Activated CD4-positive, alpha-beta T cell treated with anti-CD3 and anti-CD28 coated beads for 4 hours (primary cell): ENCODE measurements around the gene PTPRN2.
"Not testable (repeated sequence)": the region's sequence is repeated elsewhere in the genome, so short reads cannot be mapped to it uniquely, and the experiment has no call there.

Source experiments
- DNase-seq, 2 donors: peaks; one replicate each; pipeline ENCODE4 v3.0.0-alpha.2; 2020

The PTPRN2 gene

GRCh38 chr7:158396301-158396905, 191.2 kb downstream of the PTPRN2 start:
- no peak for DNase-seq

- no peak for DNase-seq
Measured at GRCh38 chr7:158395780-158396278, 191.8 kb downstream of the PTPRN2 start.

GRCh38 chr7:158395349-158395748, 192.3 kb downstream of the PTPRN2 start:
- DNase-seq = no peak

- peak in 1 of 2 donors; percentile 33 for DNase-seq
Measured at GRCh38 chr7:158394936-158395335, 192.7 kb downstream of the PTPRN2 start.

GRCh38 chr7:158393926-158394625, 193.5 kb downstream of the PTPRN2 start:
- DNase-seq = no peak

GRCh38 chr7:158392251-158392650, 195.4 kb downstream of the PTPRN2 start:
- DNase-seq = no peak

GRCh38 chr7:158391541-158391940, 196.1 kb downstream of the PTPRN2 start:
- DNase-seq = no peak

GRCh38 chr7:158391141-158391540, 196.5 kb downstream of the PTPRN2 start:
- DNase-seq = no peak

GRCh38 chr7:158390460-158390859, 197.2 kb downstream of the PTPRN2 start:
- DNase-seq = no peak

- DNase-seq = no peak
Measured at GRCh38 chr7:158389514-158390425, 197.9 kb downstream of the PTPRN2 start.

GRCh38 chr7:158388928-158389327, 198.7 kb downstream of the PTPRN2 start:
- DNase-seq = no peak

- no peak for DNase-seq
Measured at GRCh38 chr7:158388072-158388471, 199.6 kb downstream of the PTPRN2 start.

GRCh38 chr7:158387546-158387891, 200.1 kb downstream of the PTPRN2 start:
- no peak for DNase-seq

- no peak for DNase-seq
Measured at GRCh38 chr7:158386866-158387545, 200.6 kb downstream of the PTPRN2 start.

GRCh38 chr7:158386355-158386618, 201.3 kb downstream of the PTPRN2 start:
- DNase-seq = no peak

GRCh38 chr7:158385496-158386354, 201.9 kb downstream of the PTPRN2 start:
- DNase-seq = not testable (repeated sequence)

GRCh38 chr7:158384746-158385145, 202.9 kb downstream of the PTPRN2 start:
- no peak for DNase-seq

- DNase-seq = no peak
Measured at GRCh38 chr7:158383665-158384064, 204.0 kb downstream of the PTPRN2 start.

GRCh38 chr7:158382363-158383254, 205.0 kb downstream of the PTPRN2 start:
- no peak for DNase-seq

- DNase-seq = no peak
Measured at GRCh38 chr7:158381956-158382355, 205.7 kb downstream of the PTPRN2 start.

GRCh38 chr7:158378978-158379377, 208.6 kb downstream of the PTPRN2 start:
- DNase-seq = no peak
